DOHH2 (cell line): ENCODE results near the gene MECP2.
A peak's percentile ranks its signal among the peaks of the same experiment; 100 is the strongest.

ENCODE experiments used
- H3F3A ChIP-seq: fragments of 200-600 bp; sonication (generic), shearing (Covaris generic); 2 replicates; pipeline ENCODE4 v1.6.0; 2016; ENCODE audit warnings: antibody characterized with exemption, mild to moderate bottlenecking; ENCODE audit not compliant: control insufficient read depth, insufficient read depth
- H3K27ac ChIP-seq: fragments of 200-600 bp; sonication (generic); 2 replicates; pipeline ENCODE4 v1.5.1; 2014; ENCODE audit warnings: low read depth, mild to moderate bottlenecking, low read length, moderate library complexity
- H3K27me3 ChIP-seq: fragments of 200-600 bp; sonication (generic); 2 replicates; pipeline ENCODE4 v1.6.1; 2014; ENCODE audit warnings: mild to moderate bottlenecking, low read length, mixed read lengths; ENCODE audit not compliant: control insufficient read depth
- H3K36me3 ChIP-seq: fragments of 200-600 bp; sonication (generic); 2 replicates; pipeline ENCODE4 v1.6.1; 2014; ENCODE audit warnings: mild to moderate bottlenecking, low read length, moderate library complexity, mixed read lengths; ENCODE audit not compliant: control insufficient read depth
- H3K4me1 ChIP-seq: fragments of 200-600 bp; sonication (generic); 2 replicates; pipeline ENCODE4 v1.6.1; 2014; ENCODE audit warnings: mild to moderate bottlenecking, low read length, mixed read lengths; ENCODE audit not compliant: control insufficient read depth
- H3K4me2 ChIP-seq: fragments of 200-600 bp; sonication (generic); 2 replicates; pipeline ENCODE4 v1.6.0; 2014; ENCODE audit warnings: mild to moderate bottlenecking, low read length, moderate library complexity
- H3K4me3 ChIP-seq: fragments of 200-600 bp; sonication (generic); 2 replicates; pipeline ENCODE4 v1.5.1; 2014; ENCODE audit warnings: mild to moderate bottlenecking, low read length, mixed read lengths
- H3K79me2 ChIP-seq: fragments of 200-600 bp; sonication (generic); 2 replicates; pipeline ENCODE4 v1.6.1; 2014; ENCODE audit warnings: mild to moderate bottlenecking, low read length, mixed read lengths; ENCODE audit not compliant: control insufficient read depth
- H3K9me2 ChIP-seq: fragments of 200-600 bp; sonication (generic); replicated peaks from 2 replicates; pipeline ENCODE4 v1.6.1; 2014; ENCODE audit warnings: mild to moderate bottlenecking, low read length, mixed read lengths; ENCODE audit not compliant: control insufficient read depth
- H3K9me3 ChIP-seq: fragments of 200-600 bp; sonication (generic); 2 replicates; pipeline ENCODE4 v1.6.1; 2014; ENCODE audit warnings: antibody characterized with exemption, low read length, mixed read lengths; ENCODE audit not compliant: control insufficient read depth, insufficient read depth
- H4K20me1 ChIP-seq: fragments of 200-600 bp; sonication (generic); 2 replicates; pipeline ENCODE4 v1.6.0; 2014; ENCODE audit warnings: low read depth, mild to moderate bottlenecking, antibody characterized with exemption, low read length, moderate library complexity; ENCODE audit not compliant: control insufficient read depth, insufficient read depth
- CTCF ChIP-seq: fragments of 200-600 bp; sonication (generic); IDR thresholded peaks from one replicate; pipeline ENCODE4 v1.5.1; 2014; ENCODE audit warnings: antibody characterized with exemption, mild to moderate bottlenecking, low read depth, low read length; ENCODE audit not compliant: poor library complexity, severe bottlenecking
- EZH2phosphoT487 ChIP-seq: fragments of 200-600 bp; sonication (generic); IDR thresholded peaks from 2 replicates; pipeline ENCODE4 v1.6.1; 2017; ENCODE audit warnings: borderline replicate concordance, mild to moderate bottlenecking, antibody characterized with exemption, low read length, moderate library complexity, mixed read lengths

MECP2 gene

GRCh38 chrX:154015581-154016264, 81.8 kb downstream of the MECP2 start:
- Histone ChIP-seq H3K4me1 (peaks cover 10% of the 10 kb centered on the region), H3K79me2 (peaks cover 31% of the 10 kb centered on the region), H3K4me2 (no peak overlapping the region), H3K9me2 (no peaks in the 10 kb centered on the region), H3K36me3 (peaks cover 60% of the 10 kb centered on the region), H3K4me3 (no peak overlapping the region), H3K27me3 (no peaks in the 10 kb centered on the region), H3K9me3 (no peaks in the 10 kb centered on the region), H3K27ac (no peak overlapping the region), H4K20me1 (no peaks in the 10 kb centered on the region), H3F3A (no peaks in the 10 kb centered on the region)
- TF ChIP-seq EZH2phosphoT487, result no peak
- TF ChIP-seq CTCF, result no peak

GRCh38 chrX:154014429-154015380, 82.8 kb downstream of the MECP2 start:
- Histone ChIP-seq H3F3A (no peaks in the 10 kb centered on the region), H3K27me3 (no peaks in the 10 kb centered on the region), H3K9me2 (no peaks in the 10 kb centered on the region), H3K36me3 (peaks cover 68% of the 10 kb centered on the region), H3K4me1 (peaks cover 9% of the 10 kb centered on the region), H3K9me3 (no peaks in the 10 kb centered on the region), H3K4me2 (no peak overlapping the region), H4K20me1 (no peaks in the 10 kb centered on the region), H3K4me3 (no peak overlapping the region), H3K79me2 (peaks cover 24% of the 10 kb centered on the region), H3K27ac (no peak overlapping the region)
- no peak for TF ChIP-seq CTCF
- no peak for TF ChIP-seq EZH2phosphoT487

GRCh38 chrX:154013614-154014360, 83.7 kb downstream of the MECP2 start:
- TF ChIP-seq EZH2phosphoT487 (no peak), CTCF (peak; percentile 82)
- Histone ChIP-seq H3F3A (no peaks in the 10 kb centered on the region), H3K4me2 (no peak overlapping the region), H3K9me3 (no peaks in the 10 kb centered on the region), H3K4me1 (peaks cover 10% of the 10 kb centered on the region), H3K79me2 (peaks cover 16% of the 10 kb centered on the region), H3K27ac (no peak overlapping the region), H3K4me3 (no peak overlapping the region), H3K9me2 (no peaks in the 10 kb centered on the region), H4K20me1 (no peaks in the 10 kb centered on the region), H3K27me3 (no peaks in the 10 kb centered on the region), H3K36me3 (peaks cover 66% of the 10 kb centered on the region)
